ENCODE results near the gene TMEM117. TPM values are rescaled to one million over a fixed set of nuclear protein-coding genes. Genes with fewer than 3 reads are reported as not detected.

Gene TMEM117
- total and polyA plus RNA-seq, 7 donors = 2.3 to 21.4 (median 17.5) TPM

DNA sequence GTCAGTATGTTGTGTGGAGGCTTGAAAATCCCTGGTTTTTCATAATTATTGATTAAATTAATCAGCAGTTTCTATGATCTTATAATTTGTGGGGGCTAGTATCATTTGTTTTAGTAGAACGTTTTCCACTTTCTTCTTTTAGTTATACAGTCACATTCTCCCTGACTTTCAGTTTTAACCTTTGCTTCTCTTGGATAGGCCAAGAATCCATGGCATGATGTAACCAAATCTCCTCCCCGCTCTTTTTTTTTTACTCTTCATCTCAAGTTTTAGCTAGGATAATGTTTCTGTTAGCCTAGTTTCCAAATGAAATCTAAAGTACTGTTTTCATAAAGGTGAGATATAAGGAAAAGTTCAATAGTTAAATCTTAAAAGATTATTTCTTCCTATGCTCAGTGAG, 106.5 kb downstream of the TMEM117 start:
- Histone ChIP-seq H3K27me3 (no peaks in the 10 kb centered on the region), H3K9me3 (no peaks in the 10 kb centered on the region), H3K4me3 (no peak overlapping the region), H3K36me3 (no peaks in the 10 kb centered on the region), H3K27ac (no peak overlapping the region), H3K4me1 (no peaks in the 10 kb centered on the region)
- 77 to 86% methylated on average over 2 of the region's 2 CpGs for WGBS, 2 donors
- intact Hi-C loops (cut with DNase I) = no loop called here
- DNase-seq = no peak
- TF ChIP-seq, protein P1, sequence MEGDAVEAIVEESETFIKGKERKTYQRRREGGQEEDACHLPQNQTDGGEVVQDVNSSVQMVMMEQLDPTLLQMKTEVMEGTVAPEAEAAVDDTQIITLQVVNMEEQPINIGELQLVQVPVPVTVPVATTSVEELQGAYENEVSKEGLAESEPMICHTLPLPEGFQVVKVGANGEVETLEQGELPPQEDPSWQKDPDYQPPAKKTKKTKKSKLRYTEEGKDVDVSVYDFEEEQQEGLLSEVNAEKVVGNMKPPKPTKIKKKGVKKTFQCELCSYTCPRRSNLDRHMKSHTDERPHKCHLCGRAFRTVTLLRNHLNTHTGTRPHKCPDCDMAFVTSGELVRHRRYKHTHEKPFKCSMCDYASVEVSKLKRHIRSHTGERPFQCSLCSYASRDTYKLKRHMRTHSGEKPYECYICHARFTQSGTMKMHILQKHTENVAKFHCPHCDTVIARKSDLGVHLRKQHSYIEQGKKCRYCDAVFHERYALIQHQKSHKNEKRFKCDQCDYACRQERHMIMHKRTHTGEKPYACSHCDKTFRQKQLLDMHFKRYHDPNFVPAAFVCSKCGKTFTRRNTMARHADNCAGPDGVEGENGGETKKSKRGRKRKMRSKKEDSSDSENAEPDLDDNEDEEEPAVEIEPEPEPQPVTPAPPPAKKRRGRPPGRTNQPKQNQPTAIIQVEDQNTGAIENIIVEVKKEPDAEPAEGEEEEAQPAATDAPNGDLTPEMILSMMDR (IDR thresholded peaks at IDR 0.05) = no peak
- TF ChIP-seq POLR2A (IDR thresholded peaks at IDR 0.05) (no peak), POLR2AphosphoS5 (IDR thresholded peaks at IDR 0.05) (no peak), EP300 (IDR thresholded peaks at IDR 0.05) (no peak)

DNA sequence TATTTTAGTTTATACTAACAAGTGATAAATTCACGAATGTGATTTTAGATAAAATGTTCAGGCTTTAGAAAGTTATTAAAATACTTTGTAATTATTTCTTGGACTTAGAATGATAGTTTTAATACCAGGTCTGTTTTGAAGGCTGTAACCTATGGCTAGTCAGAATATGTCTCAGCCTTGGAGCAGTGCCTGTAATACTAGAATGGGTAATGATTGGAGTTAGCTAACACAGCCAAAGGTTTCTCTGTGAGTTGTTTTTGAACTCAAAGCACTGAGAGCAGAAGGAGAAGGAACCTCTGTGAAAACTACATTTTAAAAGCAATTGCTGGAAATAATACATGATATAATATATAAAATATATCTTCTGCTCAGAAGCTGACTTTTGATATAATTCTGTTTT, 110.1 kb downstream of the TMEM117 start:
- WGBS, 2 donors = 85 to 89% methylated on average over 1 of the region's 1 CpG
- H3K9me3 ChIP-seq = no peaks in the 10 kb centered on the region
- DNase-seq = no peak
- peaks cover 0 to 4% (median 0%) of the 10 kb centered on the region in 4 donors for H3K36me3 ChIP-seq
- H3K4me1 ChIP-seq = no peaks in the 10 kb centered on the region
- H3K27ac ChIP-seq = no peak overlapping the region
- TF ChIP-seq POLR2AphosphoS5 (IDR thresholded peaks at IDR 0.05) (no peak), EP300 (IDR thresholded peaks at IDR 0.05) (no peak), POLR2A (IDR thresholded peaks at IDR 0.05) (no peak)
- TF ChIP-seq, protein P1 (IDR thresholded peaks at IDR 0.05) = no peak
- no peak overlapping the region for H3K4me3 ChIP-seq
- no peaks in the 10 kb centered on the region for H3K27me3 ChIP-seq
- intact Hi-C loops (cut with DNase I) = no loop called here

DNA sequence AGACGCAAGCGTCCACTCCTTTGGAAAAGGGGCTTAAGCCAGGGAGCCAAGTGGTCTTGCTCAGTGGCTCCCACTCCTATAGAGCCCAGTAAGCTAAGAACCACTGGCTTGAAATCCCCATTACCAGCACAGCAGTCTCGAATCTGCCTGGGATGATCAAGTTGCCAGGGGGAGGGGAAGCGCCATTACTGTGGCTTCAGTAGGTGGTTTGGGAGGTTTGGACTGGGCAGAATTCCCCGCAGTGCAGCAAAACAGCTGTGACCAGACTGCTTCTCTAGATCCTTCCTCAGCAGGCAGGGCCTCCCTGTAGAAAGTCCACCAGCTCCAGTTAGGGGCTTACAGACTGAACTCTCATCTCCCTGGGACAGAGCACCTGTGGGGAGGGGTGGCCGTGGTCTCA, 115.4 kb downstream of the TMEM117 start:
- Histone ChIP-seq H3K9me3 (no peaks in the 10 kb centered on the region), H3K36me3 (peaks cover 0 to 4% (median 0%) of the 10 kb centered on the region in 4 donors), H3K27ac (no peak overlapping the region), H3K4me3 (no peak overlapping the region), H3K27me3 (no peaks in the 10 kb centered on the region), H3K4me1 (no peaks in the 10 kb centered on the region)
- no peak for DNase-seq
- TF ChIP-seq, protein P1 (IDR thresholded peaks at IDR 0.05) = no peak
- TF ChIP-seq POLR2AphosphoS5 (IDR thresholded peaks at IDR 0.05) = no peak
- no peak for TF ChIP-seq EP300 (IDR thresholded peaks at IDR 0.05)
- intact Hi-C loops (cut with DNase I) = no loop called here
- 95 to 96% methylated on average over 6 of the region's 6 CpGs for WGBS, 2 donors

DNA sequence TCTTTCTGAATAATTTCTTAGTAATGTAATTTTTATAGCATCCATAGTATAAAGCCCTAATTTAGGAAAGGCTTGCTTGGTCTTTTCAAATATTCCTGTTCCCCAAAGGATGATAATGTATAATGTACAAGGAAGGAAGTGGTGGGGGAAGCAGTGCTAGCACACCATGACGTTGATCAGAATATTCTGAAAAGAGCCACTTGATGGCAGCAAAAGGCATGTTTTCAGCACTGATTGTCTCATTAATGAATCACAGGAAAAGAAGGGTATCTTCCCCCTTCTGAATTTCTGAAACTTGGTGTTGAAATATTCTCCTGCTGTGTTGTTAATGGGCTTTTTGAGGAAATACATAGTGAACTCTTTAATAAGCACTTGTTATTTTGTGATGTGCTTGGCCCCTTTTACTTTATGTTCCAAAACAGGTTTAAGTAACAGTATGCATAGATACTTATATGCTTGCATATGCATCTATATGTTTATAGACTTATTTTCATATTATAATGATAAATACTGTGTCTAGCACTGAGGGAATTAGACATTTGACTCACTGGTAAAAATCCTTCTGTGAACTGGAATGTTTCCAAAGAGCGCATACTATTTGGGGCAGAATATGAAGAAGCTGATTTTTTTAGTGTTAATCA, 122.0 kb downstream of the TMEM117 start:
- Histone ChIP-seq H3K27ac (no peak overlapping the region), H3K4me3 (no peak overlapping the region), H3K27me3 (no peaks in the 10 kb centered on the region), H3K36me3 (no peaks in the 10 kb centered on the region), H3K4me1 (no peaks in the 10 kb centered on the region), H3K9me3 (no peaks in the 10 kb centered on the region)
- intact Hi-C loops (cut with DNase I) = no loop called here
- 49 to 58% methylated on average over 2 of the region's 2 CpGs for WGBS, 2 donors
- no peak for DNase-seq
- no peak for TF ChIP-seq POLR2AphosphoS5 (IDR thresholded peaks at IDR 0.05)
- no peak for TF ChIP-seq EP300 (IDR thresholded peaks at IDR 0.05)
- TF ChIP-seq, protein P1 (IDR thresholded peaks at IDR 0.05) = peak in 1 of 4 experiments; percentile 31
- TF ChIP-seq POLR2A (IDR thresholded peaks at IDR 0.05) = no peak

DNA sequence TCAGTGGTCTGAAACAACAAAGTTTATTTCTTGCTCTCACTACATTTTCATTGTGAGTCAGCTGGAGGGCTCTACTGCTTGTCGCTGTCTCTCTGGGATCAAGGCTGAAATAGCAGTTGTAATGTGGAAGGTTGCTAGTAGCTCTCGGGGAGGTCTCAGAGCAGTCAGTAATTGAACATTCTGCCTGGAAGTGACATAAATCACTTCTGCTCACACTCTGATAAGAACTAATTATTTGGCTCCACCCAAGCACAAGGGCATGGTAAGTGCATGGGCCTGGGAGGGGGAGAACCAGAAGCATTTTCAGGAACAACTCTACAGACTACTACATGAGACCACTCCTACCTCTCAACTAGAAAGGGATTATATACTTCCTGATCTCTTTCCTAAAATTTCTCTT, 128.2 kb downstream of the TMEM117 start:
- TF ChIP-seq EP300 (IDR thresholded peaks at IDR 0.05) (no peak), POLR2A (IDR thresholded peaks at IDR 0.05) (no peak), POLR2AphosphoS5 (IDR thresholded peaks at IDR 0.05) (no peak)
- TF ChIP-seq, protein P1 (IDR thresholded peaks at IDR 0.05) = no peak
- Histone ChIP-seq H3K36me3 (no peaks in the 10 kb centered on the region), H3K4me1 (peaks cover 0 to 2% (median 0%) of the 10 kb centered on the region in 4 donors), H3K27me3 (no peaks in the 10 kb centered on the region), H3K27ac (no peak overlapping the region), H3K4me3 (no peak overlapping the region), H3K9me3 (no peaks in the 10 kb centered on the region)
- intact Hi-C loops (cut with DNase I) = no loop called here
- 93 to 97% methylated on average over 2 of the region's 2 CpGs for WGBS, 2 donors
- DNase-seq = no peak

Measured in sigmoid colon (tissue), 7 donors.